Measurements from ENCODE around the gene PODN. TPM values are rescaled to one million over a fixed set of nuclear protein-coding genes. Genes with fewer than 3 reads are reported as not detected.

PODN gene
- total and polyA plus RNA-seq, 2 experiments from 2014 or later, result 3.9 to 9.2 TPM

- peak overlapping the region; percentile 31 for H3K27ac ChIP-seq
- no peak for DNase-seq (ENCODE audit: low spot score)
- H4K20me1 ChIP-seq (ENCODE audit: insufficient read depth, poor library complexity, severe bottlenecking), result no peaks in the 10 kb centered on the region
- no peak overlapping the region for H3K4me3 ChIP-seq
- 84% methylated on average over 12 of the region's 12 CpGs for WGBS (ENCODE audit: low lambda C conversion rate, missing lambda C conversion rate)
- H3K79me2 ChIP-seq, result no peaks in the 10 kb centered on the region
- no peak overlapping the region for H2AFZ ChIP-seq
- H3K36me3 ChIP-seq (replicated peaks; ENCODE audit: insufficient read depth, low read depth), result no peaks in the 10 kb centered on the region
- H3K4me2 ChIP-seq, result no peak overlapping the region
- H3K9me3 ChIP-seq (ENCODE audit: low read depth), result no peaks in the 10 kb centered on the region
- H3K27me3 ChIP-seq, result no peaks in the 10 kb centered on the region
- no peaks in the 10 kb centered on the region for H3K4me1 ChIP-seq (ENCODE audit: insufficient read depth)
- H3K9me2 ChIP-seq (replicated peaks; ENCODE audit: insufficient read depth), result no peaks in the 10 kb centered on the region
- TF ChIP-seq CTCF (IDR thresholded peaks at IDR 0.05; ENCODE audit: poor library complexity) (no peak), EZH2 (IDR thresholded peaks at IDR 0.05; ENCODE audit: borderline replicate concordance) (no peak), EZH2phosphoT487 (IDR thresholded peaks at IDR 0.05; ENCODE audit: low read depth, severe bottlenecking, unreplicated experiment) (no peak)
These were observed 68.0 kb downstream of the PODN start for GRCh38 chr1:53129891-53130597.

GRCh38 chr1:53130598-53130877 is 68.5 kb downstream of the PODN start:
- no peak overlapping the region for H3K4me3 ChIP-seq
- no peaks in the 10 kb centered on the region for H4K20me1 ChIP-seq (ENCODE audit: insufficient read depth, poor library complexity, severe bottlenecking)
- H3K9me3 ChIP-seq (ENCODE audit: low read depth), result no peaks in the 10 kb centered on the region
- no peak for TF ChIP-seq EZH2 (IDR thresholded peaks at IDR 0.05; ENCODE audit: borderline replicate concordance)
- no peak for TF ChIP-seq CTCF (IDR thresholded peaks at IDR 0.05; ENCODE audit: poor library complexity)
- TF ChIP-seq EZH2phosphoT487 (IDR thresholded peaks at IDR 0.05; ENCODE audit: low read depth, severe bottlenecking, unreplicated experiment), result no peak
- DNase-seq (ENCODE audit: low spot score), result no peak
- no peak overlapping the region for H3K4me2 ChIP-seq
- no peak overlapping the region for H2AFZ ChIP-seq
- H3K4me1 ChIP-seq (ENCODE audit: insufficient read depth), result peaks cover 1% of the 10 kb centered on the region
- H3K36me3 ChIP-seq (replicated peaks; ENCODE audit: insufficient read depth, low read depth), result no peaks in the 10 kb centered on the region
- 75% methylated on average over 1 of the region's 1 CpG for WGBS (ENCODE audit: low lambda C conversion rate, missing lambda C conversion rate)
- H3K9me2 ChIP-seq (replicated peaks; ENCODE audit: insufficient read depth), result no peaks in the 10 kb centered on the region
- H3K27ac ChIP-seq, result peak overlapping the region; percentile 31
- H3K27me3 ChIP-seq, result no peaks in the 10 kb centered on the region
- no peaks in the 10 kb centered on the region for H3K79me2 ChIP-seq

GRCh38 chr1:53130878-53131589 is 69.0 kb downstream of the PODN start:
- no peak for DNase-seq (ENCODE audit: low spot score)
- no peaks in the 10 kb centered on the region for H3K79me2 ChIP-seq
- no peaks in the 10 kb centered on the region for H3K9me2 ChIP-seq (replicated peaks; ENCODE audit: insufficient read depth)
- no peaks in the 10 kb centered on the region for H3K36me3 ChIP-seq (replicated peaks; ENCODE audit: insufficient read depth, low read depth)
- TF ChIP-seq EZH2 (IDR thresholded peaks at IDR 0.05; ENCODE audit: borderline replicate concordance) (no peak), CTCF (IDR thresholded peaks at IDR 0.05; ENCODE audit: poor library complexity) (no peak), EZH2phosphoT487 (IDR thresholded peaks at IDR 0.05; ENCODE audit: low read depth, severe bottlenecking, unreplicated experiment) (no peak)
- no peak overlapping the region for H3K4me2 ChIP-seq
- H2AFZ ChIP-seq, result no peak overlapping the region
- H3K9me3 ChIP-seq (ENCODE audit: low read depth), result no peaks in the 10 kb centered on the region
- H3K4me1 ChIP-seq (ENCODE audit: insufficient read depth), result peaks cover 4% of the 10 kb centered on the region
- H3K27me3 ChIP-seq, result no peaks in the 10 kb centered on the region
- H3K27ac ChIP-seq, result peak overlapping the region; percentile 31
- 81% methylated on average over 9 of the region's 9 CpGs for WGBS (ENCODE audit: low lambda C conversion rate, missing lambda C conversion rate)
- H3K4me3 ChIP-seq, result no peak overlapping the region
- no peaks in the 10 kb centered on the region for H4K20me1 ChIP-seq (ENCODE audit: insufficient read depth, poor library complexity, severe bottlenecking)

All from hepatocyte (in vitro differentiated cells).